ENCODE data around the gene IKBKE. TPM values are rescaled to one million over a fixed set of nuclear protein-coding genes. Genes with fewer than 3 reads are reported as not detected.

IKBKE gene
- total RNA-seq, 8 experiments from 2014 or later = 0.05 to 10.0 (median 3.3) TPM

DNA sequence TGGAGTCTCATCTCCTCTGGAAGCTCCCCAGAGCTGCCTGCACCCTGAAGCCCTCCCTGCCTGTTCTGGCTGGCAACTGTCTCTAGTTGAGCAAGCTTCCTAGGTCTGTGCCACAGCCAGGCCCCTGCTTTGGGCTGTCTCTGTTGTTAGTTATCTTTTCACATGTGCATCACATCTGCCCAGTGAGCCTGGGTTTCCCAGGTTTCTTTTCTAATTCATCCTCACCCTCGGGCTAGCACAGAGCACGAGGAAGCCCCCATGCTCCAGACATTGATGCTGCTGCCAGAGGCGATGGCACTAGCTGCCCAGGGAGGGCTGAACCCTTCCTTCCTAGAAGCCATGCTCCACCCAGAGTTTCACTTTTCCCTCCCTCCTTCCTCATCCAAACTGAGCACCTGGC is 64.3 kb downstream of the IKBKE start:
- WGBS, 10 experiments = 80 to 89% methylated on average over 1 to 3 of the region's 3 CpGs; no CpG with 5 or more reads in 8 of the 10 experiments
- Histone ChIP-seq H3K4me1 (replicated peaks in 1 of 2) (no peaks in the 10 kb centered on the region), H3K4me3 (no peak overlapping the region), H3K27ac (no peak overlapping the region)
- no peak for ATAC-seq (replicated peaks in 6 of 8)
- in situ Hi-C loops (cut with MboI; ENCODE audit: low pct_unique_long_range_greater_than_20kb in 2 of 9, low sequenced_read_pairs in 9 of 9, unreplicated experiment in 9 of 9) = no loop called here

DNA sequence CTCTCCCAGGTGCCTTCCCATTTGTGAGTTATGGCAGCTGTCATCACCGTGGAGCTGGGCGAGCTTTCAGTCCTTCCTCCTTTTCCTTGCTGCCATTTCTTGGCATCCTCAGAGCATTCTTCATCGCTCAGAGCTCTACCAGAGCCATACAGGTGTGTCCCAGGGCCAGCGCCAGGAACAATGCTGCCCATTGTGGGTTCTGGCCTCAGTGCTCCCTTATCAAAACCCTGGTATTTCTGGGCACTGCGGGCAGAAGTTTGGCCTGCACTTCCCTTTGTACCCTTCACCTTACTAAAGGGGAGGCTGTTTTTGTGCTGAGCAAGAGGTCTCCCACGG is 65.5 kb downstream of the IKBKE start:
- H3K27ac ChIP-seq = no peak overlapping the region
- no peaks in the 10 kb centered on the region for H3K4me1 ChIP-seq (replicated peaks in 1 of 2)
- in situ Hi-C loops (cut with MboI; ENCODE audit: low pct_unique_long_range_greater_than_20kb in 2 of 9, low sequenced_read_pairs in 9 of 9, unreplicated experiment in 9 of 9) = no loop called here
- 47 to 86% (median 74%) methylated on average over 1 to 6 of the region's 6 CpGs; no CpG with 5 or more reads in 2 of the 10 experiments for whole genome bisulfite sequencing, 10 experiments
- ATAC-seq (replicated peaks in 6 of 8) = no peak
- H3K4me3 ChIP-seq = no peak overlapping the region

DNA sequence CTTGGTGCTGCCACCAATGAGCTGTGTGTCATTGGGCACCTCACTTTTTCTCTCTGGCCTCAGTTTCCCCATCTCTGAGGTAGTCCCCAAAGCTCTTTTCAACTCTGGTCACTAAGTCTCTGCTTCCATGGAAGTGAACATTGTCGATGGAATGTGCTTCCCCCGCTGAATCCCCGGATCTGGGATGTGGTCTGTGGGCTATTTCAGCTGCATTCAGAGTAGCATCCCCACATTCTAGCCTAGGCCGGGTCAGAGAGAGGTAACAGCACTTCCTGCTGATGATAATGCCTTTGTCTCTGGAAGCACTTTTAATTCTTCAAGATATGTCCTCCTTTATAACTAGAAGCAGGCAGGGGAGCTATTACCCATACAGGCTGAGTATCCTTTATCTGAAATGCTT is 66.9 kb downstream of the IKBKE start:
- Histone ChIP-seq H3K4me1 (replicated peaks in 1 of 2) (no peaks in the 10 kb centered on the region), H3K27ac (no peak overlapping the region), H3K4me3 (no peak overlapping the region)
- in situ Hi-C loops (cut with MboI; ENCODE audit: low pct_unique_long_range_greater_than_20kb in 2 of 9, low sequenced_read_pairs in 9 of 9, unreplicated experiment in 9 of 9) = no loop called here
- ATAC-seq (replicated peaks in 6 of 8) = no peak
- WGBS, 10 experiments = 40 to 100% (median 60%) methylated on average over 1 to 4 of the region's 4 CpGs; no CpG with 5 or more reads in 3 of the 10 experiments

DNA sequence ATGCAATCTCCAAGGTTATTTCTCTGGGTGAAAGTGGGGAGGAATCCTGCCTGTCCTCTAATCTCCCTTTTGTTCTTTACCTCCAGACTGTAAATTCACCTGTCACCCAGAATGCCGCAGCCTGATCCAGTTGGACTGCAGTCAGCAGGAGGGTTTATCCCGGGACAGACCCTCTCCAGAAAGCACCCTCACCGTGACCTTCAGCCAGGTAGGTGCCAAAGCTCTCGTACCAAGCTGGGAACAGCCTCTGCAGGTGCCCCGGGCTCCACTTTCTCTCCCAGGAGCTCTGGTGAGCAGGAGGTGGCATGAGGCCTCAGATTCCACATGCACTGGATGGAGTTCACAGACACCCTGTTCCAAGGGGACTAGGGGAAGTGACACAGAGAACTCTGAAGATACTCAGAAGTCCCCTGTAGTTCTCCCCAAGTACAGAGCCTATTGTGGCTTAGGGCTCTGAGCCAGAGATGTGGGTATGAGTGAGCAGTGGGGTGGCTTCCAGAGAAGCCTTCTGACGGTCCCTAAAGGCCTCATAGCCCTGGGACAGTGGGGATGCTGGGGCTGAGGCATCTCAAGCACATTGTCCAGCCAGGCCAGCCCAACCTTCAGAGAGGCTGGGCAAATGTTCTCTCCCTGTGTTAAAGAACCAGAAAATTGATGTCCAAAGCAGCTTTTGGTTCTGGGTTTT is 68.0 kb downstream of the IKBKE start:
- no peak for ATAC-seq (replicated peaks in 6 of 8)
- in situ Hi-C loops (cut with MboI; ENCODE audit: low pct_unique_long_range_greater_than_20kb in 2 of 9, low sequenced_read_pairs in 9 of 9, unreplicated experiment in 9 of 9) = no loop called here
- Histone ChIP-seq H3K27ac (no peak overlapping the region), H3K4me3 (no peak overlapping the region), H3K4me1 (replicated peaks in 1 of 2) (no peaks in the 10 kb centered on the region)
- WGBS, 10 experiments = 68 to 100% (median 82%) methylated on average over 2 to 5 of the region's 6 CpGs; no CpG with 5 or more reads in 6 of the 10 experiments

DNA sequence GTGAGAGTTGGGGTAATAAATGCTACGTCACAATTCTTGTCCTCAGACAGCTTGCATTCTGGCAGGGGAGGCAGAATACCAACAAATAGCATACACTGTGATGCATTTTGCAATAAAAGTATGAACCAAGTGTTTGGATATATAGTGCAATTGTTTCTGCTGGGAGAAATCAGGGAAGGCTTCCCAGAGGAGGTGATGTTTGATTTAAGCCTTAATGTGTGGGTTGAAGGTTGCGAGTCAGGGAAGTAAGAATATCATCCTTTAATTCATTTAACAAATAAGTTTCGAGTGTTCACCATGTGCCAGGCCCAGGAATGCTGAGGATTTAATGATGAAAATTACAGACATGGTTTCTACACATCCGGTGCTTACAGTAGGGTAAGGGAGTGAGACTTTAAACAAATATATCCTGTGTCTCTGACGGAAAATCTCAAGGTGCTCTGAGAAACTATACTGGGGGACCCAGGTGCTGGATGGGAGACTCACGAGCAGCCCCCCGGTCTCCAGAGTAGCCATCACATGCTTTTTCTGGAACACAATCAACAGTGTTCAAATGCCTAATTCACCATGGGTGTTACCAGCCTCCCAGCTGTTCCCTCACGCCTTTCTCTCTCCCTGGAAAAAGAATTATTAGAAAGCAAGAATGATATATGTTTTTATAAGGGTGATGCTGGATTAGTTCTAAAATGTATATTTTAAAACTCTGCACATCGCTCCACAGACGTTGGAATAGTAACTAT is 68.8 kb downstream of the IKBKE start:
- ATAC-seq (replicated peaks in 6 of 8) = no peak
- in situ Hi-C loops (cut with MboI; ENCODE audit: low pct_unique_long_range_greater_than_20kb in 2 of 9, low sequenced_read_pairs in 9 of 9, unreplicated experiment in 9 of 9) = no loop called here
- no peak overlapping the region for H3K4me3 ChIP-seq
- 67 to 100% (median 89%) methylated on average over 1 to 10 of the region's 10 CpGs for WGBS, 10 experiments
- H3K4me1 ChIP-seq (replicated peaks in 1 of 2) = no peaks in the 10 kb centered on the region
- H3K27ac ChIP-seq = no peak overlapping the region

DNA sequence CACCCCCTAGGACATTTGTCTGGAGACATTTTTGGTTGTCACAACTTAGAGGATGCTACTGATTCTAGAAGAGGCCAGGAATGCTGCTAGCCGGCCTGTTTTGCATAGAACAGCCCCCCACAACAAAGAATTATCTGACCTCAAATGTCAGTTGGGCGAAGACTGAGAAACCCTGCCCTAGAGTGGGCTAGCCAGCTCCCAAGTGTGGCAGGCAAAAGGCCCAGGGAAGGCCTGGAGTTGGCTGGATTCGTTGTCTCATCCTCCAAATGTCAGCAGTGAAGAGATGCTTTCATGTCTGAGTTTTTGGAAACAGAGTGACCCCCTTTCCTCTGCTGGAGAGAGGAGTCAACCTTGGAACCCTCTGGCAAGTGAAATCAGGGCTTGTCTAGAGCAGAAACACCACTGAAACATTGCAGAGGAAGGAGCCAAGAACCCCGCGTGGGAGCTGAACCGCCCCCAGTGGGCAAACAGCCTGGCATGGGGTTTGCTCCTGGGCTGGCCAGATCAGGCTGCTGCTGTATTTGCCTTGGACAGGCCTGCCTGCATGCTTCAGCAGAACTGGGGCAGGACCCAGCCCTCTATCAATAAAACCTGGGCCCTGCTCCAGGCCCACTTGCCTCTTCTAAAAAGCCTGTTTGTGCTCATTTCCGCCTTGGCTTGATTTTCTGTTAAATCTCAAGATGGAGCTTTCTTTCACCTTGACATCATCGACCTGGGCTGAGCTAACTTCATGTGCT is 69.9 kb downstream of the IKBKE start:
- in situ Hi-C loops (cut with MboI; ENCODE audit: low pct_unique_long_range_greater_than_20kb in 2 of 9, low sequenced_read_pairs in 9 of 9, unreplicated experiment in 9 of 9) = no loop called here
- no peak overlapping the region for H3K4me3 ChIP-seq
- 21 to 86% (median 58%) methylated on average over 1 to 6 of the region's 8 CpGs; no CpG with 5 or more reads in 1 of the 10 experiments for WGBS, 10 experiments
- H3K27ac ChIP-seq = no peak overlapping the region
- ATAC-seq (replicated peaks in 6 of 8) = peak in 4 of 8 experiments; percentile 22 to 95 (median 44)
- no peaks in the 10 kb centered on the region for H3K4me1 ChIP-seq (replicated peaks in 1 of 2)

DNA sequence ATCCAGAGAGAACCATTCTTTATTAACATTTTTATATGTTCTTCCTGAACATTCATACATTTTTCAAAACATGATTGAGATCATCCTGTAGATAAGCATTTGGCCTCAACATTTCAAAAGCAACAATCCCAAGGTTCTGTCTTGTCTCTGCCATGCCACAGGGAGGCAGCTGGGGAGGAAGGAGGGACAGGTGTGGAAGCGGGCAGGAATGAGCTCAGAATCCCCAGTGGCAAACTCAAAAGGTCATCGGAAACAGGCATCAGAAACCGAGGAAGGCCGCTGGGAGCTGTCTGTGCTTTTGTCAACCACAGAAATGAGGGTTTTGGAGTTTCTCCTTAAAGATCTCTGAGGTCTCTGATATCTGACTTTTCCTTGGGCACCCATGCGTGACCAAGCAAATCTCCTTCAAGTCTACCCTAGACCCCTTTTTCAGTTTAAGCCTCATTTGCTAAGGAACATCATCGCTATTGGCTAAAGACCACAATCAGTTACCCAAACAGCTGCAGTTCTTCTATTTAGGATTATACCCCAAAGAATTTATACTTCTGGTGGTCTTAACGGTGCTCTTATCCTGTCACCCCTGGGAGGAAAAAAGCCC is 71.1 kb downstream of the IKBKE start:
- Histone ChIP-seq H3K27ac (no peak overlapping the region), H3K4me1 (replicated peaks in 1 of 2) (no peaks in the 10 kb centered on the region), H3K4me3 (no peak overlapping the region)
- ATAC-seq (replicated peaks in 6 of 8) = no peak
- WGBS, 10 experiments = 73 to 97% (median 88%) methylated on average over 2 to 7 of the region's 7 CpGs; no CpG with 5 or more reads in 2 of the 10 experiments
- in situ Hi-C loops (cut with MboI; ENCODE audit: low pct_unique_long_range_greater_than_20kb in 2 of 9, low sequenced_read_pairs in 9 of 9, unreplicated experiment in 9 of 9) = no loop called here

DNA sequence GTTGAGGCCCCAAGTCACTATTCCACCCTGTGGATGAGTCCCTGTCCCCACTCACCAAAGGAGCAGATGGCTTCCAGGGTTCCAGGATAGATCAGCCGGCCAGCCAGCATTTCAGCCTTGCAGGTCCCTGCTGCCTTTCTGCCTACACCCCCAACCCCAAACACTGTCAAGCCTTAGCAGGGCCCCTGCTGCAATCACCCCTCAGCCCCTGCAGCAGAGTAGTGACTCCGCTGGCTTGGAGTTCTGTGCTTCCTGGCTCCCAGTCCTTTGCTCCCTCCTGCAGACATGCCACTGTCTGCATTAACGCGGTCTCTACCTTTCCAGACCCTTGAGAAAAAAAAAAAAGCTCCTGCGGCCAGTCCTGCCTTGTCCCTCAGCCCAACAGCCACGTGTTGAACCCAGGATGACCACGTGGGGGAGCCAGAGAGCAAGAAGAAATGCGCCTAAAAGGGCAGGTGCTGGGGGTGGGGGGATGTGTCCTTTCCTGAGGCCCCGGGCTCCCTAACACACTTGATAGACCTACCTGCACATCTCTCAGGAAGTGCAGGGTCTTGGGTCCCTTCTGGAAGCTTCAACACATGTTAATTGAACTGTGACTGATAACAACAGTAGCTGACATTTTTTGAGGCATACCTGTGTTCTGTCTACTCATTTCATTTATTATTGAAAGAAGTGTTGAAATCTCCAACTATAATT is 74.4 kb downstream of the IKBKE start:
- H3K4me1 ChIP-seq (replicated peaks in 1 of 2) = no peaks in the 10 kb centered on the region
- peak; percentile 69 to 95 (median 84) for ATAC-seq (replicated peaks in 6 of 8)
- in situ Hi-C loops (cut with MboI; ENCODE audit: low pct_unique_long_range_greater_than_20kb in 2 of 9, low sequenced_read_pairs in 9 of 9, unreplicated experiment in 9 of 9) = no loop called here
- 0 to 100% (median 18%) methylated on average over 1 to 8 of the region's 9 CpGs; no CpG with 5 or more reads in 4 of the 10 experiments for WGBS, 10 experiments
- no peak overlapping the region for H3K4me3 ChIP-seq
- no peak overlapping the region for H3K27ac ChIP-seq

DNA sequence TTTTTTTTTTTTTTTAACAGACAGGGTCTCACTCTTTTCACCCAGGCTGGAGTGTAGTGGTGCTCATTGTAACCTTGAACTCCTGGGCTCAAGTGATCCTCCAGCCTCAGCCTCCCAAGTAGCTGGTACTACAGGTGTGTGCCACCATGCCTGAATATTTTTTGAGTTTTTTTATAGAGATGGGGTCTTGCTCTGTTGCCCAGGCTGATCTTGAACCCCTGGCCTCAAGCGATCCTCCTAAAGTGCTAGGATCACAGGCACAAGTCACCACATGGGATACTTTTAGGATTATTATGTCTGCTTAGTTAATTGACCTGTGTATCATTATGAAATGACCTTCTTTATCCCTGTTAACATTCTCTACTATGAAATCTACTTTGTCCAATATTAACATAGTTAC is 75.1 kb downstream of the IKBKE start:
- no peak overlapping the region for H3K4me3 ChIP-seq
- H3K4me1 ChIP-seq (replicated peaks in 1 of 2) = no peaks in the 10 kb centered on the region
- 57 to 100% (median 100%) methylated on average over 1 of the region's 1 CpG; no CpG with 5 or more reads in 1 of the 10 experiments for WGBS, 10 experiments
- no peak for ATAC-seq (replicated peaks in 6 of 8)
- no peak overlapping the region for H3K27ac ChIP-seq
- in situ Hi-C loops (cut with MboI; ENCODE audit: low pct_unique_long_range_greater_than_20kb in 2 of 9, low sequenced_read_pairs in 9 of 9, unreplicated experiment in 9 of 9) = no loop called here

Other genes with a start within 250 kb of the IKBKE start
- 1 to 10 TPM in 7 of 8 experiments, under 1 TPM in 1; 0.81 to 7.6 (median 5.5) TPM for gene RASSF5, start 37.1 kb downstream of the IKBKE start, total RNA-seq
- gene EIF2D, start 142.0 kb downstream of the IKBKE start, total RNA-seq = 10 to 100 TPM; 30.8 to 55.2 (median 40.2) TPM
- 10 to 100 TPM in 6 of 8 experiments, 1 to 10 TPM in 2; 6.6 to 27.4 (median 19.4) TPM for gene DYRK3, start 165.1 kb downstream of the IKBKE start, total RNA-seq
- gene MAPKAPK2, start 214.4 kb downstream of the IKBKE start, total RNA-seq = 100 to 1,000 TPM in 1 of 8 experiments, 10 to 100 TPM in 7; 29.4 to 120 (median 43.5) TPM

All from motor neuron (in vitro differentiated cells).